PFSK-1 (cell line): ENCODE measurements around the gene CRNN.

Experiments
- FOXP2 ChIP-seq: optimal IDR thresholded peaks from 2 replicates; pipeline ENCODE3; 2011; ENCODE audit warnings: borderline replicate concordance, control low read depth, inconsistent platforms; ENCODE audit not compliant: insufficient read depth; ENCODE audit errors: extremely low read length, extremely low read depth
- POLR2AphosphoS5 ChIP-seq: IDR thresholded peaks from 2 replicates; pipeline ENCODE4 v1.6.1; 2012; ENCODE audit warnings: low read depth, mild to moderate bottlenecking, control low read depth, low read length, moderate library complexity
- REST ChIP-seq, 2 experiments: IDR thresholded peaks; 2 replicates each; pipeline versions ENCODE4 v1.6.1 to v1.8.0; 2011 to 2012; ENCODE audit warnings: low read depth in 2 of 2, low read length in 2 of 2, control low read depth in 1 of 2, inconsistent platforms in 1 of 2, mild to moderate bottlenecking in 1 of 2, moderate library complexity in 1 of 2; ENCODE audit not compliant: insufficient read depth in 1 of 2
- SIN3A ChIP-seq: IDR thresholded peaks from 2 replicates; pipeline ENCODE4 v1.6.1; 2012; ENCODE audit warnings: mild to moderate bottlenecking, low read length, moderate library complexity, borderline replicate concordance; ENCODE audit not compliant: insufficient read depth
- TAF1 ChIP-seq: IDR thresholded peaks from 2 replicates; pipeline ENCODE4 v1.6.1; 2012; ENCODE audit warnings: low read length, control low read depth, borderline replicate concordance; ENCODE audit not compliant: insufficient read depth

CRNN gene

GRCh38 chr1:152459596-152460528 lies 45.8 kb upstream of the CRNN start:
- no peak for TF ChIP-seq SIN3A

DNA sequence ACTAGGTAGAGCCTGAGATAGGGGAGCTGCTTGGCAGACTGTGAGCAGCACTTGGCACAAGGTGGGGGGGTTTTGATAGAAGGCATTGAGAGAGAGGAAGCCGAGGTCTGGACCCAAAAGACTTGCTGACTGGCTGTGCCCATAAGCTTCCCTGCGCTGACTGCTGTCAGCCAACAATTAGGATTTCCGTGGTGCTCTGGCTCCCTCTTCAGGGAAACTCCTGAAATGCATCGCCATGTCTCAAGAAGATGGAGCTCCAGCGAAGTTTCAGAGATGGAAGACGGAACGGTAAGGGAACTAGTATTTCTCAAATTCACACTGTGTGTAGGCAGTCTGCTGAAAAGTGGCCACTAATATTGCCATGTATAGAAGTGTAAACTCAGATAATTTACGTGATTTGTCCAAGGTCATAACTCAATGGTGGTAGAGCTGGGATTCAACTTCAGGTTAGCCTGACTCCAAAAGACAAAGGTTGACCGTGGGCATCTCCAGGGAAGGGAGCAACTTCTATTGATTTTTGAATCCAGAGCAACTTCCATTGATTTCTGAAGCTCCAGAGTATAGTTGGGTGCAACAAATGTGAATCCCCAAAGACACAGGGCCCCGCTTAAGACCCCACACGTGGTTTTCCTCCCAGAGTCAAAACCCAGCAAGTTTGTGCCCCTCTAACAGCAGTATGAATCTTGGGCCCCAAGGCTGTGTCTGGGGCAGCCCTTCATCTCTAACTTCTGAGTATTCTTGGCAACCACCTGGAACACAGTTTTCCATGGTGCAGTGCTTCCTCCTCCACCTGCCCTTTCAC lies 44.5 kb upstream of the CRNN start:
- no peak for TF ChIP-seq REST (IDR thresholded peaks at IDR 0.05; ENCODE audit: insufficient read depth in 1 of 2, low read depth in 2 of 2, low read length in 2 of 2)
- no peak for TF ChIP-seq FOXP2
- TF ChIP-seq TAF1: no peak
- no peak for TF ChIP-seq SIN3A
- no peak for TF ChIP-seq POLR2AphosphoS5

- TF ChIP-seq POLR2AphosphoS5 (no peak), REST (IDR thresholded peaks at IDR 0.05; ENCODE audit: insufficient read depth in 1 of 2, low read depth in 2 of 2, low read length in 2 of 2) (no peak), TAF1 (no peak), FOXP2 (no peak), SIN3A (no peak)
Measured at GRCh38 chr1:152457561-152457960, 43.5 kb upstream of the CRNN start.

GRCh38 chr1:152457071-152457470 lies 43.0 kb upstream of the CRNN start:
- TF ChIP-seq TAF1 (no peak), FOXP2 (no peak), REST (IDR thresholded peaks at IDR 0.05; ENCODE audit: insufficient read depth in 1 of 2, low read depth in 2 of 2, low read length in 2 of 2) (no peak), POLR2AphosphoS5 (no peak), SIN3A (no peak)

- TF ChIP-seq TAF1 (no peak), SIN3A (no peak), POLR2AphosphoS5 (no peak), FOXP2 (no peak), REST (IDR thresholded peaks at IDR 0.05; ENCODE audit: insufficient read depth in 1 of 2, low read depth in 2 of 2, low read length in 2 of 2) (no peak)
Measured at GRCh38 chr1:152451254-152451653, 37.2 kb upstream of the CRNN start.
